Brain microvascular endothelial cell (primary cell): ENCODE results near the gene SERPINI2.

Experiments used
- DNase-seq: peaks from one replicate; pipeline ENCODE4 v3.0.0-alpha.2; 2020
- H3K27ac ChIP-seq: fragments of 250-450 bp; sonication (Bioruptor Pico); 2 replicates; pipeline ENCODE4 v1.5.1; 2020; ENCODE audit warnings: mild to moderate bottlenecking, moderate library complexity
- H3K27me3 ChIP-seq: fragments of 250-450 bp; sonication (Bioruptor Pico); replicated peaks from 2 replicates; pipeline ENCODE4 v1.5.1; 2020; ENCODE audit warnings: mild to moderate bottlenecking
- H3K36me3 ChIP-seq: fragments of 250-450 bp; sonication (Bioruptor Pico); replicated peaks from 2 replicates; pipeline ENCODE4 v1.5.1; 2020; ENCODE audit warnings: mild to moderate bottlenecking
- H3K4me3 ChIP-seq: 2 replicates; pipeline ENCODE4 v1.5.1; 2011; ENCODE audit warnings: low read depth, mild to moderate bottlenecking, control low read depth, low read length, moderate library complexity
- CTCF ChIP-seq: IDR thresholded peaks from 2 replicates; pipeline ENCODE4 v1.5.1; 2011; ENCODE audit warnings: low read depth, mild to moderate bottlenecking, moderate library complexity, low read length, control low read depth, inconsistent platforms; ENCODE audit errors: missing control alignments
- in situ Hi-C: cut with HindIII; loops from 2 replicates; pipeline ENCODE4 v1.10.0; 2017; ENCODE audit warnings: low sequenced_read_pairs, low pct_ligation_motif_present

Gene SERPINI2

GRCh38 chr3:167484551-167484950 lies 10.7 kb upstream of the SERPINI2 start:
- H3K4me3 ChIP-seq: no peak overlapping the region
- no peaks in the 10 kb centered on the region for H3K36me3 ChIP-seq
- TF ChIP-seq CTCF: no peak
- no peaks in the 10 kb centered on the region for H3K27me3 ChIP-seq
- in situ Hi-C loops: no loop called here
- no peak for DNase-seq
- H3K27ac ChIP-seq: no peak overlapping the region

GRCh38 chr3:167483708-167484475 lies 10.1 kb upstream of the SERPINI2 start:
- in situ Hi-C loops: no loop called here
- no peak for TF ChIP-seq CTCF
- H3K4me3 ChIP-seq: no peak overlapping the region
- H3K27ac ChIP-seq: no peak overlapping the region
- H3K27me3 ChIP-seq: no peaks in the 10 kb centered on the region
- H3K36me3 ChIP-seq: no peaks in the 10 kb centered on the region
- DNase-seq: no peak

GRCh38 chr3:167481164-167481563 lies 7.3 kb upstream of the SERPINI2 start:
- DNase-seq: no peak
- H3K27me3 ChIP-seq: no peaks in the 10 kb centered on the region
- in situ Hi-C loops: no loop called here

GRCh38 chr3:167480748-167481147 lies 6.9 kb upstream of the SERPINI2 start:
- Histone ChIP-seq H3K27me3 (no peaks in the 10 kb centered on the region), H3K36me3 (no peaks in the 10 kb centered on the region), H3K4me3 (no peak overlapping the region), H3K27ac (no peak overlapping the region)
- TF ChIP-seq CTCF: no peak
- in situ Hi-C loops: no loop called here
- DNase-seq: no peak

More at GRCh38 chr3:167481164-167481563, 7.3 kb upstream of the SERPINI2 start:
- Histone ChIP-seq H3K36me3 (no peaks in the 10 kb centered on the region), H3K27ac (no peak overlapping the region), H3K4me3 (no peak overlapping the region)
- no peak for TF ChIP-seq CTCF

- DNase-seq: no peak
- TF ChIP-seq CTCF: no peak
- no peaks in the 10 kb centered on the region for H3K27me3 ChIP-seq
- no peaks in the 10 kb centered on the region for H3K36me3 ChIP-seq
- in situ Hi-C loops: no loop called here
- no peak overlapping the region for H3K27ac ChIP-seq
- H3K4me3 ChIP-seq: no peak overlapping the region
Observed at GRCh38 chr3:167469381-167469780, 4.5 kb downstream of the SERPINI2 start.
